K562 (cell line): ENCODE measurements around the gene AHCYL2. TPM values are rescaled to one million over a fixed set of nuclear protein-coding genes. Genes with fewer than 3 reads are reported as not detected.
A peak's percentile ranks its signal among the peaks of the same experiment; 100 is the strongest.

ENCODE experiments used
- ARID1B ChIP-seq: fragments of 450-650 bp; IDR thresholded peaks from 2 replicates; pipeline ENCODE4 v1.6.1; 2016; ENCODE audit warnings: antibody characterized with exemption, mild to moderate bottlenecking, inconsistent platforms
- CTBP1 ChIP-seq: fragments of 450-650 bp; IDR thresholded peaks from 2 replicates; pipeline ENCODE4 v1.6.1; 2016; ENCODE audit warnings: borderline replicate concordance
- FOXO4 ChIP-seq: fragments of 450-650 bp; formaldehyde crosslinking; IDR thresholded peaks from 2 replicates; pipeline ENCODE4 v1.4.0; 2020; ENCODE audit warnings: mild to moderate bottlenecking, moderate library complexity
- FUS ChIP-seq: fragments of 200-400 bp; formaldehyde crosslinking; optimal IDR thresholded peaks from 2 replicates; pipeline ENCODE3; 2017; ENCODE audit warnings: low read depth, low read length
- HDAC6 ChIP-seq: IDR thresholded peaks from 2 replicates; pipeline ENCODE4 v1.6.1; 2012; ENCODE audit warnings: low read depth, mild to moderate bottlenecking, control low read depth, inconsistent platforms, low read length, moderate library complexity
- IRF1 ChIP-seq: sonication (generic); formaldehyde crosslinking; IDR thresholded peaks from 2 replicates; pipeline ENCODE4 v1.8.0; 2022; ENCODE audit warnings: missing genetic modification reagents, mild to moderate bottlenecking, borderline replicate concordance
- LEF1 ChIP-seq: fragments of 450-650 bp; IDR thresholded peaks from 2 replicates; pipeline ENCODE4 v1.6.1; 2016; ENCODE audit warnings: mild to moderate bottlenecking
- SMAD3 ChIP-seq: fragments of 450-650 bp; formaldehyde crosslinking; conservative IDR thresholded peaks from 2 replicates; pipeline ENCODE4 v1.4.0; 2020; ENCODE audit warnings: mild to moderate bottlenecking
- SP2 ChIP-seq: IDR thresholded peaks from 2 replicates; pipeline ENCODE4 v1.6.1; 2011; ENCODE audit warnings: mild to moderate bottlenecking, low read depth, low read length, moderate library complexity; ENCODE audit not compliant: poor library complexity, severe bottlenecking; ENCODE audit errors: extremely low read depth
- USF1 ChIP-seq: sonication (generic); formaldehyde crosslinking; IDR thresholded peaks from 2 replicates; pipeline ENCODE4 v1.9.0; 2022; ENCODE audit warnings: mild to moderate bottlenecking, missing genetic modification reagents
- XRCC3 ChIP-seq: fragments of 450-650 bp; IDR thresholded peaks from 2 replicates; pipeline ENCODE4 v1.6.1; 2017; ENCODE audit warnings: mild to moderate bottlenecking, moderate library complexity
- ZNF347 ChIP-seq: fragments of 450-650 bp; formaldehyde crosslinking; IDR thresholded peaks from 2 replicates; pipeline ENCODE4 v1.4.0; 2020; ENCODE audit warnings: low read depth, mild to moderate bottlenecking, moderate library complexity
- ZNF785 ChIP-seq: fragments of 250-450 bp; sonication (Bioruptor Pico); IDR thresholded peaks from 2 replicates; pipeline ENCODE4 v1.4.0; 2020; ENCODE audit warnings: mild to moderate bottlenecking
- polyA plus RNA-seq, 8 experiments: library from polyadenylated mRNA; depleted of rRNA in 4 of 8; stranded (reverse) in 5 of 8; unstranded in 3 of 8; fragments of >200 nt; fragmentation: Nextera tagmentation in 2 of 8; fragmentation: Illumina TruSeq in 1 of 8; extraction: Ambion mirVana in 2 of 8; extraction: Trizol in 1 of 8; gene quantifications; 2 replicates each; pipeline versions ENCODE4 v1.2.1 to v1.2.3, GENCODE V29; 2011 to 2014; ENCODE audit warnings: inconsistent platforms in 1 of 8, missing spikeins in 1 of 8
- total RNA-seq, 7 experiments: library from RNA; depleted of rRNA in 6 of 7; stranded (reverse); fragments of >200 nt in 6 of 7; fragmentation: Illumina TruSeq in 2 of 7; extraction: Trizol in 2 of 7; gene quantifications; 2 replicates each; pipeline versions ENCODE4 v1.2.1 to v1.2.3, GENCODE V29; 2011 to 2021; ENCODE audit warnings: low replicate concordance in 1 of 7
- TF ChIP-seq, protein P1 (sequence below): fragments of 250-450 bp; sonication (Bioruptor Pico); IDR thresholded peaks from 2 replicates; pipeline ENCODE4 v1.5.0; 2021; ENCODE audit warnings: mild to moderate bottlenecking, borderline replicate concordance
- TF ChIP-seq, protein P2 (sequence below): sonication (generic); formaldehyde crosslinking; IDR thresholded peaks from 2 replicates; pipeline ENCODE4 v1.8.0; 2022; ENCODE audit warnings: mild to moderate bottlenecking, missing genetic modification reagents, borderline replicate concordance
- TF ChIP-seq, protein P3 (sequence below): sonication (generic); formaldehyde crosslinking; IDR thresholded peaks from 2 replicates; pipeline ENCODE4 v1.4.0; 2020; ENCODE audit warnings: mild to moderate bottlenecking, missing genetic modification reagents

Gene AHCYL2
- total and polyA plus RNA-seq, 9 of the 15 experiments (the other 6 are each of a cell fraction or from before 2014, with no cell fraction given), result 0.93 to 10.5 (median 5.2) TPM

GRCh38 chr7:129224251-129225205 lies at the start of gene AHCYL2 (continued):
- TF ChIP-seq ZNF347 (CRISPR knock-in tag) (no peak), XRCC3 (no peak), HDAC6 (no peak), FOXO4 (CRISPR knock-in tag) (peak; percentile 7; the same call in 1 of the 2 replicates), USF1 (peak; percentile 99), IRF1 (no peak), ARID1B (no peak), FUS (no peak), ZNF785 (CRISPR knock-in tag) (no peak), CTBP1 (peak; percentile 77; the same call in 1 of the 2 replicates), SMAD3 (CRISPR knock-in tag) (peak; percentile 81; the same call in 1 of the 2 replicates), LEF1 (peak; percentile 86), SP2 (no peak)
- TF ChIP-seq, protein P1, sequence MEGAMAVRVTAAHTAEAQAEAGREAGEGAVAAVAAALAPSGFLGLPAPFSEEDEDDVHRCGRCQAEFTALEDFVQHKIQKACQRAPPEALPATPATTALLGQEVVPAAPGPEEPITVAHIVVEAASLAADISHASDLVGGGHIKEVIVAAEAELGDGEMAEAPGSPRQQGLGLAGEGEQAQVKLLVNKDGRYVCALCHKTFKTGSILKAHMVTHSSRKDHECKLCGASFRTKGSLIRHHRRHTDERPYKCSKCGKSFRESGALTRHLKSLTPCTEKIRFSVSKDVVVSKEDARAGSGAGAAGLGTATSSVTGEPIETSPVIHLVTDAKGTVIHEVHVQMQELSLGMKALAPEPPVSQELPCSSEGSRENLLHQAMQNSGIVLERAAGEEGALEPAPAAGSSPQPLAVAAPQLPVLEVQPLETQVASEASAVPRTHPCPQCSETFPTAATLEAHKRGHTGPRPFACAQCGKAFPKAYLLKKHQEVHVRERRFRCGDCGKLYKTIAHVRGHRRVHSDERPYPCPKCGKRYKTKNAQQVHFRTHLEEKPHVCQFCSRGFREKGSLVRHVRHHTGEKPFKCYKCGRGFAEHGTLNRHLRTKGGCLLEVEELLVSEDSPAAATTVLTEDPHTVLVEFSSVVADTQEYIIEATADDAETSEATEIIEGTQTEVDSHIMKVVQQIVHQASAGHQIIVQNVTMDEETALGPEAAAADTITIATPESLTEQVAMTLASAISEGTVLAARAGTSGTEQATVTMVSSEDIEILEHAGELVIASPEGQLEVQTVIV (CRISPR knock-in tag), result no peak
- TF ChIP-seq, protein P2, sequence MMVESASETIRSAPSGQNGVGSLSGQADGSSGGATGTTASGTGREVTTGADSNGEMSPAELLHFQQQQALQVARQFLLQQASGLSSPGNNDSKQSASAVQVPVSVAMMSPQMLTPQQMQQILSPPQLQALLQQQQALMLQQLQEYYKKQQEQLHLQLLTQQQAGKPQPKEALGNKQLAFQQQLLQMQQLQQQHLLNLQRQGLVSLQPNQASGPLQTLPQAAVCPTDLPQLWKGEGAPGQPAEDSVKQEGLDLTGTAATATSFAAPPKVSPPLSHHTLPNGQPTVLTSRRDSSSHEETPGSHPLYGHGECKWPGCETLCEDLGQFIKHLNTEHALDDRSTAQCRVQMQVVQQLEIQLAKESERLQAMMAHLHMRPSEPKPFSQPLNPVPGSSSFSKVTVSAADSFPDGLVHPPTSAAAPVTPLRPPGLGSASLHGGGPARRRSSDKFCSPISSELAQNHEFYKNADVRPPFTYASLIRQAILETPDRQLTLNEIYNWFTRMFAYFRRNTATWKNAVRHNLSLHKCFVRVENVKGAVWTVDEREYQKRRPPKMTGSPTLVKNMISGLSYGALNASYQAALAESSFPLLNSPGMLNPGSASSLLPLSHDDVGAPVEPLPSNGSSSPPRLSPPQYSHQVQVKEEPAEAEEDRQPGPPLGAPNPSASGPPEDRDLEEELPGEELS, result 0 out of 2 replicates have a peak, but pooled peaks have one; percentile 76
- TF ChIP-seq, protein P3, sequence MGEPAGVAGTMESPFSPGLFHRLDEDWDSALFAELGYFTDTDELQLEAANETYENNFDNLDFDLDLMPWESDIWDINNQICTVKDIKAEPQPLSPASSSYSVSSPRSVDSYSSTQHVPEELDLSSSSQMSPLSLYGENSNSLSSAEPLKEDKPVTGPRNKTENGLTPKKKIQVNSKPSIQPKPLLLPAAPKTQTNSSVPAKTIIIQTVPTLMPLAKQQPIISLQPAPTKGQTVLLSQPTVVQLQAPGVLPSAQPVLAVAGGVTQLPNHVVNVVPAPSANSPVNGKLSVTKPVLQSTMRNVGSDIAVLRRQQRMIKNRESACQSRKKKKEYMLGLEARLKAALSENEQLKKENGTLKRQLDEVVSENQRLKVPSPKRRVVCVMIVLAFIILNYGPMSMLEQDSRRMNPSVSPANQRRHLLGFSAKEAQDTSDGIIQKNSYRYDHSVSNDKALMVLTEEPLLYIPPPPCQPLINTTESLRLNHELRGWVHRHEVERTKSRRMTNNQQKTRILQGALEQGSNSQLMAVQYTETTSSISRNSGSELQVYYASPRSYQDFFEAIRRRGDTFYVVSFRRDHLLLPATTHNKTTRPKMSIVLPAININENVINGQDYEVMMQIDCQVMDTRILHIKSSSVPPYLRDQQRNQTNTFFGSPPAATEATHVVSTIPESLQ (CRISPR knock-in tag), result no peak
